Spleen (tissue), 11 donors: ENCODE measurements around the gene RPS6KC1. TPM values are rescaled to one million over a fixed set of nuclear protein-coding genes. Genes with fewer than 3 reads are reported as not detected.
"Not testable (repeated sequence)": the region's sequence is repeated elsewhere in the genome, so short reads cannot be mapped to it uniquely, and the experiment has no call there.

Source experiments
- DNase-seq: peaks from one replicate; pipeline ENCODE4 v3.0.0-alpha.2; 2020
- H3K27ac ChIP-seq, 8 donors: fragments of 200-600 bp; sonication (generic) in 7 of 8; 1 replicate in 4 of 8; 2 replicates in 4 of 8; pipeline versions ENCODE4 v1.5.0 to v1.8.0; 2016 to 2021; ENCODE audit warnings: inconsistent platforms in 4 of 8, mild to moderate bottlenecking in 4 of 8, moderate library complexity in 1 of 8
- H3K27me3 ChIP-seq, 7 donors: fragments of 200-600 bp; sonication (generic) in 6 of 7; replicated peaks in 1 of 7; 1 replicate in 4 of 7; 2 replicates in 3 of 7; pipeline versions ENCODE4 v1.5.0 to v1.8.0; 2016 to 2021; ENCODE audit warnings: inconsistent platforms in 3 of 7, mild to moderate bottlenecking in 1 of 7
- H3K36me3 ChIP-seq, 6 donors: fragments of 200-600 bp; sonication (generic) in 5 of 6; 1 replicate in 4 of 6; 2 replicates in 2 of 6; pipeline versions ENCODE4 v1.5.0 to v1.8.0; 2016 to 2021; ENCODE audit warnings: inconsistent platforms in 2 of 6
- H3K4me1 ChIP-seq, 6 donors: fragments of 200-600 bp; sonication (generic) in 5 of 6; 1 replicate in 3 of 6; 2 replicates in 3 of 6; pipeline versions ENCODE4 v1.5.0 to v1.8.0; 2016 to 2021; ENCODE audit warnings: inconsistent platforms in 3 of 6
- H3K4me3 ChIP-seq, 8 donors: fragments of 200-600 bp; sonication (generic) in 7 of 8; 1 replicate in 4 of 8; 2 replicates in 4 of 8; pipeline versions ENCODE4 v1.5.0 to v1.8.0; 2016 to 2021; ENCODE audit warnings: inconsistent platforms in 4 of 8, mild to moderate bottlenecking in 4 of 8, moderate library complexity in 2 of 8
- H3K9me3 ChIP-seq, 8 donors: fragments of 200-600 bp; sonication (generic) in 7 of 8; 1 replicate in 4 of 8; 2 replicates in 4 of 8; pipeline versions ENCODE4 v1.5.0 to v1.8.0; 2016 to 2021; ENCODE audit warnings: inconsistent platforms in 4 of 8
- POLR2A ChIP-seq, 3 donors: fragments of 450-650 bp; IDR thresholded peaks; one replicate each; pipeline ENCODE4 v1.5.1; 2017; ENCODE audit warnings: antibody characterized with exemption in 3 of 3, mild to moderate bottlenecking in 1 of 3
- POLR2AphosphoS5 ChIP-seq, 3 donors: sonication (generic); formaldehyde crosslinking; IDR thresholded peaks; one replicate each; pipeline ENCODE4 v1.5.1; 2017; ENCODE audit warnings: antibody characterized with exemption in 3 of 3
- WGBS, 5 donors: extraction: QIAGEN DNeasy Blood & Tissue Kit in 3 of 5; methylation state at CpG; one replicate each; pipeline versions ENCODE4 v1.1.5 to v1.1.7; 2013 to 2018; 5-methylcytosine and 5-hydroxymethylcytosine counted together
- intact Hi-C: fragments of 100-400 bp; cut with DNase I; formaldehyde crosslinking; loops from one replicate; pipeline ENCODE4 v1.15.0; 2023; ENCODE audit warnings: low total_unique reads
- polyA plus RNA-seq, 3 donors: library from polyadenylated mRNA; stranded (reverse); fragments of 200-250 nt; gene quantifications; one replicate each; pipeline ENCODE4 v1.2.1, GENCODE V29; 2013
- total RNA-seq, 7 donors: library from RNA; depleted of rRNA in 3 of 7; stranded (reverse); fragments of >200 nt in 3 of 7; fragmentation: NEBNext Ultra II Directional in 4 of 7; extraction: Animal tissue kit (Norgen Biotek cat#: 25700) in 4 of 7; gene quantifications; one replicate each; pipeline versions ENCODE4 v1.1.0 to v1.2.1, GENCODE V29; 2016 to 2021
- TF ChIP-seq, protein P1 (sequence below), 11 experiments: fragments of 200-600 bp in 7 of 11; fragments of 450-650 bp in 4 of 11; sonication (generic) in 4 of 11; IDR thresholded peaks in 8 of 11; conservative IDR thresholded peaks in 3 of 11; 1 replicate in 7 of 11; 2 replicates in 4 of 11; pipeline versions ENCODE4 v1.4.0 to v1.8.0; 2016 to 2021; ENCODE audit warnings: antibody characterized with exemption in 11 of 11, inconsistent platforms in 4 of 11, mild to moderate bottlenecking in 1 of 11
- donor health status: healthy with polysubstance abuse.
- donor health status: DM: no; HTN: no; CAD: no; lungs with moderate emphysema.
- donor health status: DM: no; HTN: no; CAD: no.
- donor health status: Bipolar disorder and iron deficiency.
- donor health status: healthy.
- donor health status: DM: no; HTN: no; CAD: no.
- donor health status: DM: yes; HTN: yes; CAD: no.

RPS6KC1 gene
- total and polyA plus RNA-seq, 10 donors: 2.8 to 33.5 (median 22.9) TPM

GRCh38 chr1:213315571-213315970, 264.5 kb downstream of the RPS6KC1 start:
- H3K9me3 ChIP-seq: peaks cover 0 to 8% (median 0%) of the 10 kb centered on the region in 8 donors
- H3K36me3 ChIP-seq: no peaks in the 10 kb centered on the region
- H3K4me1 ChIP-seq: no peaks in the 10 kb centered on the region
- 50 to 87% (median 78%) methylated on average over 1 of the region's 1 CpG for WGBS, 5 donors
- TF ChIP-seq, protein P1, sequence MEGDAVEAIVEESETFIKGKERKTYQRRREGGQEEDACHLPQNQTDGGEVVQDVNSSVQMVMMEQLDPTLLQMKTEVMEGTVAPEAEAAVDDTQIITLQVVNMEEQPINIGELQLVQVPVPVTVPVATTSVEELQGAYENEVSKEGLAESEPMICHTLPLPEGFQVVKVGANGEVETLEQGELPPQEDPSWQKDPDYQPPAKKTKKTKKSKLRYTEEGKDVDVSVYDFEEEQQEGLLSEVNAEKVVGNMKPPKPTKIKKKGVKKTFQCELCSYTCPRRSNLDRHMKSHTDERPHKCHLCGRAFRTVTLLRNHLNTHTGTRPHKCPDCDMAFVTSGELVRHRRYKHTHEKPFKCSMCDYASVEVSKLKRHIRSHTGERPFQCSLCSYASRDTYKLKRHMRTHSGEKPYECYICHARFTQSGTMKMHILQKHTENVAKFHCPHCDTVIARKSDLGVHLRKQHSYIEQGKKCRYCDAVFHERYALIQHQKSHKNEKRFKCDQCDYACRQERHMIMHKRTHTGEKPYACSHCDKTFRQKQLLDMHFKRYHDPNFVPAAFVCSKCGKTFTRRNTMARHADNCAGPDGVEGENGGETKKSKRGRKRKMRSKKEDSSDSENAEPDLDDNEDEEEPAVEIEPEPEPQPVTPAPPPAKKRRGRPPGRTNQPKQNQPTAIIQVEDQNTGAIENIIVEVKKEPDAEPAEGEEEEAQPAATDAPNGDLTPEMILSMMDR (IDR thresholded peaks at IDR 0.05 in 8 of 11, conservative IDR thresholded peaks at IDR 0.05 in 3 of 11): no peak
- TF ChIP-seq POLR2A (IDR thresholded peaks at IDR 0.05) (no peak), POLR2AphosphoS5 (IDR thresholded peaks at IDR 0.05) (no peak)
- no peak for DNase-seq
- H3K4me3 ChIP-seq: no peak overlapping the region
- intact Hi-C loops: no loop called here
- no peak overlapping the region for H3K27ac ChIP-seq
- H3K27me3 ChIP-seq: no peaks in the 10 kb centered on the region

- H3K4me1 ChIP-seq, H3K9me3 ChIP-seq, DNase-seq, H3K36me3 ChIP-seq, H3K4me3 ChIP-seq, H3K27me3 ChIP-seq, H3K27ac ChIP-seq, intact Hi-C loops: not testable (repeated sequence)
- WGBS, 5 donors: 59 to 85% (median 61%) methylated on average over 1 of the region's 1 CpG
These were observed 267.4 kb downstream of the RPS6KC1 start for GRCh38 chr1:213318458-213318857.

- H3K36me3 ChIP-seq: no peaks in the 10 kb centered on the region
- H3K9me3 ChIP-seq: peaks cover 0 to 8% (median 0%) of the 10 kb centered on the region in 8 donors
- DNase-seq: no peak
- no peaks in the 10 kb centered on the region for H3K27me3 ChIP-seq
- 65 to 77% (median 71%) methylated on average over 6 of the region's 6 CpGs for WGBS, 5 donors
- peaks cover 0 to 1% (median 0%) of the 10 kb centered on the region in 6 donors for H3K4me1 ChIP-seq
- TF ChIP-seq, protein P1 (IDR thresholded peaks at IDR 0.05 in 8 of 11, conservative IDR thresholded peaks at IDR 0.05 in 3 of 11): no peak
- TF ChIP-seq POLR2AphosphoS5 (IDR thresholded peaks at IDR 0.05) (no peak), POLR2A (IDR thresholded peaks at IDR 0.05) (no peak)
- H3K4me3 ChIP-seq: no peak overlapping the region
- intact Hi-C loops: no loop called here
- no peak overlapping the region for H3K27ac ChIP-seq
These were observed 269.3 kb downstream of the RPS6KC1 start for GRCh38 chr1:213320191-213320870.

Other genes with a start within 250 kb of the RPS6KC1 start
- under 1 TPM in 1 of 7 donors, not detected in 6; 0.83 TPM for gene SPATA45, start 203.6 kb upstream of the RPS6KC1 start, total RNA-seq
- under 1 TPM in 1 of 3 donors, not detected in 2; 0.38 TPM for gene SPATA45, start 203.6 kb upstream of the RPS6KC1 start, polyA plus RNA-seq
- 10 to 100 TPM in 1 of 7 donors, 1 to 10 TPM in 6; 7.3 to 10.7 (median 9.0) TPM for gene FLVCR1, start 193.0 kb upstream of the RPS6KC1 start, total RNA-seq
- gene FLVCR1, start 193.0 kb upstream of the RPS6KC1 start, polyA plus RNA-seq: 1 to 10 TPM; 3.6 to 4.8 (median 4.0) TPM
- gene VASH2, start 100.7 kb upstream of the RPS6KC1 start, total RNA-seq: 1 to 10 TPM in 5 of 7 donors, under 1 TPM in 2; 0.43 to 2.6 (median 1.2) TPM
- under 1 TPM; 0.33 to 0.52 (median 0.35) TPM for gene VASH2, start 100.7 kb upstream of the RPS6KC1 start, polyA plus RNA-seq
- gene ANGEL2, start 35.4 kb upstream of the RPS6KC1 start, total RNA-seq: 10 to 100 TPM; 34.6 to 96.8 (median 55.9) TPM
- gene ANGEL2, start 35.4 kb upstream of the RPS6KC1 start, polyA plus RNA-seq: 10 to 100 TPM; 18.3 to 29.4 (median 20.3) TPM